ENCODE measurements around the gene SLC13A3.

DNA sequence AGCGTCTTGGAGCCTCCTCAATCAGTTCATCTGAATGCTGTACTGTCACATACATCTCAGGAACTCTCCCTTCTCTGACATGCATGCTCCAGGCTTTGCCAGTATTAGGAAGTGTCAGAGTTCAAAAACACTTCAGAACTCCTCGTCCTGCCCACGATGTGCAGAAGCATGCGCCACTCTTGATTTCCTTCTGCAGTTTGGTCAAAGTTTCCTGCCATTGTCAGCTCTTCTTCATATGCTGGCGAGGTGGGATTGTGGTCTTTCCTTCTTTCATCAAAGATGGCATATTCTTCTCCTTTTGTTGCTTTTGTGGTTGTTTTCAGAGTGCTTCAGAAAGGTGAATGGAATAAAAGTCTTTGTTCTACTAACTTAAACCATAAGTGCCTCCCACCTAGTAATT lies 21.0 kb downstream of the SLC13A3 start:
- TF ChIP-seq CTCF (conservative IDR thresholded peaks at IDR 0.05; ENCODE audit: low read length) (no peak), EZH2phosphoT487 (IDR thresholded peaks at IDR 0.05; ENCODE audit: borderline replicate concordance) (no peak)
